OCI-LY7 (cell line): ENCODE results near the gene ABCG8. TPM values are rescaled to one million over a fixed set of nuclear protein-coding genes. Genes with fewer than 3 reads are reported as not detected.
A peak's percentile ranks its signal among the peaks of the same experiment; 100 is the strongest.

Experiments used
- BruUV-seq: library from RNA; stranded (reverse); fragments of 400-500 nt; replicated peaks from 2 replicates; lab custom pipeline; 2021; lab: Mats Ljungman, UMichigan
- CTCF ChIA-PET: fragments of 300-600 bp; sonication (Branson Sonifier 250); formaldehyde crosslinking; loops from one replicate; lab custom pipeline; 2022; ENCODE audit warnings: antibody characterized with exemption; ENCODE audit not compliant: unreplicated experiment; lab: Charles Lee
- POLR2A ChIA-PET: fragments of 300-600 bp; sonication (Branson Sonifier 250); formaldehyde crosslinking; loops from one replicate; lab custom pipeline; 2022; ENCODE audit warnings: antibody characterized with exemption; lab: Charles Lee
- DNase-seq: peaks from one replicate; pipeline ENCODE4 v3.0.0-alpha.2; 2015; ENCODE audit warnings: low spot score
- H2AFZ ChIP-seq: fragments of 200-600 bp; sonication (generic), shearing (Covaris generic); 2 replicates; pipeline ENCODE4 v1.6.1; 2014; ENCODE audit warnings: mild to moderate bottlenecking, antibody characterized with exemption, low read length, moderate library complexity
- H3K27ac ChIP-seq: fragments of 200-600 bp; sonication (generic); 2 replicates; pipeline ENCODE4 v1.5.1; 2014; ENCODE audit warnings: mixed run types, low read depth, mild to moderate bottlenecking, moderate library complexity, low read length, inconsistent platforms; ENCODE audit not compliant: poor library complexity, severe bottlenecking
- H3K36me3 ChIP-seq: fragments of 200-600 bp; sonication (generic); 2 replicates; pipeline ENCODE4 v1.6.1; 2014; ENCODE audit warnings: mild to moderate bottlenecking, antibody characterized with exemption, low read length, moderate library complexity, mixed read lengths; ENCODE audit not compliant: insufficient read depth
- H3K4me1 ChIP-seq: fragments of 200-600 bp; sonication (generic); 2 replicates; pipeline ENCODE4 v1.5.1; 2014; ENCODE audit warnings: mild to moderate bottlenecking, low read length; ENCODE audit not compliant: insufficient read depth, poor library complexity, severe bottlenecking
- H3K4me2 ChIP-seq: fragments of 200-600 bp; sonication (generic); 2 replicates; pipeline ENCODE4 v1.6.1; 2014; ENCODE audit warnings: mild to moderate bottlenecking, low read length
- H3K4me3 ChIP-seq: fragments of 200-600 bp; sonication (generic); 2 replicates; pipeline ENCODE4 v1.5.1; 2014; ENCODE audit warnings: mild to moderate bottlenecking, low read depth, low read length; ENCODE audit not compliant: poor library complexity, severe bottlenecking
- H3K79me2 ChIP-seq: fragments of 200-600 bp; sonication (generic); 2 replicates; pipeline ENCODE4 v1.6.1; 2016; ENCODE audit warnings: low read depth, mild to moderate bottlenecking, low read length, moderate library complexity, mixed read lengths; ENCODE audit not compliant: insufficient read depth
- H3K9me2 ChIP-seq: fragments of 200-600 bp; sonication (generic); 2 replicates; pipeline ENCODE4 v1.6.1; 2016; ENCODE audit warnings: mild to moderate bottlenecking, low read length, mixed read lengths; ENCODE audit not compliant: insufficient read depth
- H3K9me3 ChIP-seq: fragments of 200-600 bp; sonication (generic); 2 replicates; pipeline ENCODE4 v1.6.1; 2014; ENCODE audit warnings: mild to moderate bottlenecking, mixed run types, low read length, mixed read lengths
- H4K20me1 ChIP-seq: fragments of 200-600 bp; sonication (generic); 2 replicates; pipeline ENCODE4 v1.6.1; 2014; ENCODE audit warnings: mild to moderate bottlenecking, antibody characterized with exemption, low read length, moderate library complexity, mixed read lengths; ENCODE audit not compliant: insufficient read depth
- EZH2phosphoT487 ChIP-seq: fragments of 200-600 bp; sonication (generic); IDR thresholded peaks from 2 replicates; pipeline ENCODE4 v1.6.1; 2018; ENCODE audit warnings: low read depth, borderline replicate concordance, mild to moderate bottlenecking, mixed run types, antibody characterized with exemption, low read length, moderate library complexity, mixed read lengths
- intact Hi-C: fragments of 100-400 bp; cut with micrococcal nuclease; formaldehyde crosslinking; loops from one replicate; pipeline ENCODE4 v1.10.0; 2022; ENCODE audit not compliant: unreplicated experiment
- total RNA-seq, 2 experiments: library from RNA; depleted of rRNA in 1 of 2; stranded (reverse); fragments of >200 nt in 1 of 2; shearing (Covaris generic) in 1 of 2; gene quantifications; 2 replicates each; pipeline ENCODE4 v1.2.3, GENCODE V29; 2014 to 2022
- TF ChIP-seq, protein P1 (sequence below): fragments of 200-600 bp; sonication (generic); conservative IDR thresholded peaks from 2 replicates; pipeline ENCODE4 v1.5.1; 2014; ENCODE audit warnings: mild to moderate bottlenecking, antibody characterized with exemption, low read length, moderate library complexity, mixed read lengths

Gene ABCG8
- total RNA-seq, 2 experiments from 2014 or later, result not detected

DNA sequence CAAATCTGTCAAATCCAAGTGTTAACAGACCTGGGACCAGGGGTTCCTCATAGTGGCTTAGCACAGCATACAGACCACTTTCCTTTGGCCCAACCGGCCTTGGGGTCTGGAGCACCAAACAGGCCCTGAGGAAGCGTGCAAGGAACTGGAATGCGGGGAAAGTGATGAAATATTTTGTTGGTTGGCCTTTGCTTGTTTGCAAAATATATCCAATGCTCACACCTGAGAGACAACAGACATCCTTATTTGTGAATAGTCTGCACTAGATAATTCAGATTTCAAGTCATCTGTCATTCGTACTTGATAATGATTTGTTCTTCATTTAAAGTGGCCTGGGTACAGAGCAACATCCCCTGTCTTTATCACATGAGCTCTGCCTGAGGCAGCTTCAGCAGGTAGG lies 43.5 kb downstream of the ABCG8 start:
- no peak overlapping the region for H2AFZ ChIP-seq
- DNase-seq, result no peak
- no peak overlapping the region for H3K4me3 ChIP-seq
- H3K36me3 ChIP-seq, result peaks cover 21% of the 10 kb centered on the region
- BruUV-seq, result no TSS peak
- H4K20me1 ChIP-seq, result no peaks in the 10 kb centered on the region
- H3K79me2 ChIP-seq, result no peaks in the 10 kb centered on the region
- H3K9me3 ChIP-seq, result no peaks in the 10 kb centered on the region
- no peak for TF ChIP-seq EZH2phosphoT487
- TF ChIP-seq, protein P1, sequence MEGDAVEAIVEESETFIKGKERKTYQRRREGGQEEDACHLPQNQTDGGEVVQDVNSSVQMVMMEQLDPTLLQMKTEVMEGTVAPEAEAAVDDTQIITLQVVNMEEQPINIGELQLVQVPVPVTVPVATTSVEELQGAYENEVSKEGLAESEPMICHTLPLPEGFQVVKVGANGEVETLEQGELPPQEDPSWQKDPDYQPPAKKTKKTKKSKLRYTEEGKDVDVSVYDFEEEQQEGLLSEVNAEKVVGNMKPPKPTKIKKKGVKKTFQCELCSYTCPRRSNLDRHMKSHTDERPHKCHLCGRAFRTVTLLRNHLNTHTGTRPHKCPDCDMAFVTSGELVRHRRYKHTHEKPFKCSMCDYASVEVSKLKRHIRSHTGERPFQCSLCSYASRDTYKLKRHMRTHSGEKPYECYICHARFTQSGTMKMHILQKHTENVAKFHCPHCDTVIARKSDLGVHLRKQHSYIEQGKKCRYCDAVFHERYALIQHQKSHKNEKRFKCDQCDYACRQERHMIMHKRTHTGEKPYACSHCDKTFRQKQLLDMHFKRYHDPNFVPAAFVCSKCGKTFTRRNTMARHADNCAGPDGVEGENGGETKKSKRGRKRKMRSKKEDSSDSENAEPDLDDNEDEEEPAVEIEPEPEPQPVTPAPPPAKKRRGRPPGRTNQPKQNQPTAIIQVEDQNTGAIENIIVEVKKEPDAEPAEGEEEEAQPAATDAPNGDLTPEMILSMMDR, result no peak
- no peaks in the 10 kb centered on the region for H3K4me1 ChIP-seq
- POLR2A ChIA-PET, result interaction anchor here (0.8 kb wide), 1 partner anchor 59 kb away, joined by 3 read pairs; no protein-coding TSS in a partner anchor
- intact Hi-C loops, result no loop called here
- CTCF ChIA-PET, result interaction anchor here (0.6 kb wide), 1 partner anchor 15 kb away, joined by 3 read pairs; no protein-coding TSS in a partner anchor
- no peak overlapping the region for H3K27ac ChIP-seq
- no peak overlapping the region for H3K4me2 ChIP-seq
- H3K9me2 ChIP-seq, result no peaks in the 10 kb centered on the region

DNA sequence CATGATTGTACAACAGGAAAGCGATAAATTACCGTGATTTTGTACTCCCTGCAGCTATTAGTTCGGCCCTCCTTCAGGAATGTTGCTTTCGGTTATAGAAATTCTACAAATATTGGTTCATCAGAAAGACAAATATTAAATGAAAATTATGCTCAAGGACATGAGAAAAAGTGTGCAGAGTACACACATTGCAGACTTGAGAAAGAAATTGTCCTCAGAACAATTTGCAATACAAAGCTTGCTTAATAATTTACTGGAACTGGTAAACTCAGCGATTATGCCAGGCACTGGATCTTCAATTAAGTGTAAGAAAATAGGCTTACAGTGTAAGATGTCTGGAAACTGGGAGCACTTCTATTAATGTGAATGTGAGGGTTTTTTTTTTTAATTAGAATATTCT lies 45.9 kb downstream of the ABCG8 start:
- Histone ChIP-seq H3K36me3 (peaks cover 44% of the 10 kb centered on the region), H4K20me1 (no peaks in the 10 kb centered on the region), H3K4me2 (no peak overlapping the region), H3K9me2 (no peaks in the 10 kb centered on the region), H3K4me1 (no peaks in the 10 kb centered on the region), H3K79me2 (no peaks in the 10 kb centered on the region), H3K27ac (no peak overlapping the region), H3K4me3 (no peak overlapping the region), H2AFZ (no peak overlapping the region), H3K9me3 (no peaks in the 10 kb centered on the region)
- ChIA-PET CTCF (interaction anchor here (0.6 kb wide), 1 partner anchor 164 kb away, joined by 3 read pairs; no protein-coding TSS in a partner anchor), POLR2A (no interaction called here)
- DNase-seq, result no peak
- TF ChIP-seq, protein P1, result no peak
- intact Hi-C loops, result no loop called here
- BruUV-seq, result TSS peak; percentile 27

DNA sequence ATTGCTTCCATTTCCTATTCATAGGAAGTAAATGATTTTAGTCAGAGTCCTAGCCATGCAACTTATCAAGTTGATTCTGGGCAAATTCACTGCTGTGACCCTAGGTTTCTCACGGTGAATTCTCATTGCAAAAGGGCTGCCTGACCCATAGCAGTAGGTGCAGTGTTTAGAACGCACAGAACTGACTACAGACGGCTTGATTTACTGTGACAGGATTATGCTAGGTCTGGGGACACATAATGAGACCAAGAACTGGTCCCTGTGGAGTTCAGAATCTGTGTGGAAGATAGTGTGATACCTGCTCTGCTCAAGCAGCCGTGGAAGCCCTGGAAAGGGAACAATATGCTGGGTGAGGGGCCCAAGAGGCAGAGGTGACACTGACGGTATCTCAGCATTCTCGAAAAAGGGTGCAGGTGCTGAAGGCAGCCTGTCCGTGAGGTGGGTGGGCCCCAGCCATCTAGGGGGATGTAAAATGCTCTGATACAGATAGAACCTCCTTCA lies 46.4 kb downstream of the ABCG8 start:
- no peak for DNase-seq
- TF ChIP-seq, protein P1, result no peak
- no peak for TF ChIP-seq EZH2phosphoT487
- ChIA-PET CTCF (interaction anchor here (0.6 kb wide), 1 partner anchor 164 kb away, joined by 3 read pairs; no protein-coding TSS in a partner anchor), POLR2A (no interaction called here)
- Histone ChIP-seq H3K27ac (no peak overlapping the region), H3K9me3 (no peaks in the 10 kb centered on the region), H3K79me2 (no peaks in the 10 kb centered on the region), H4K20me1 (no peaks in the 10 kb centered on the region), H3K36me3 (peaks cover 49% of the 10 kb centered on the region), H2AFZ (no peak overlapping the region), H3K9me2 (no peaks in the 10 kb centered on the region), H3K4me2 (no peak overlapping the region), H3K4me1 (no peaks in the 10 kb centered on the region), H3K4me3 (no peak overlapping the region)
- no TSS peak for BruUV-seq
- intact Hi-C loops, result no loop called here
